CD4-positive, alpha-beta T cell (primary cell): ENCODE results near the gene TMSB15C. TPM values are rescaled to one million over a fixed set of nuclear protein-coding genes. Genes with fewer than 3 reads are reported as not detected.
"Not testable (repeated sequence)": the region's sequence is repeated elsewhere in the genome, so short reads cannot be mapped to it uniquely, and the experiment has no call there.

Experiments used
- ATAC-seq: fragments of 200-7000 bp; cut with Tn5 transposase; one replicate; pipeline ENCODE4 v1.10.0; 2022; ENCODE audit warnings: mild to moderate bottlenecking; ENCODE audit not compliant: poor library complexity
- CTCF ChIA-PET: fragments of 350-600 bp; sonication (Branson Sonifier 250); formaldehyde crosslinking; loops from one replicate; lab custom pipeline; 2021; ENCODE audit warnings: antibody characterized with exemption, inconsistent platforms; lab: Charles Lee
- POLR2A ChIA-PET: fragments of 350-600 bp; sonication (Branson Sonifier 250); formaldehyde crosslinking; loops from one replicate; lab custom pipeline; 2021; ENCODE audit warnings: antibody characterized with exemption, inconsistent platforms; lab: Charles Lee
- DNase-seq, 14 experiments: peaks; one replicate each; pipeline ENCODE4 v3.0.0-alpha.2; 2013 to 2020; ENCODE audit warnings: mixed read lengths in 2 of 14
- H3K27ac ChIP-seq, 2 donors: one replicate each; pipeline versions ENCODE4 v1.5.1 to v1.7.0; 2013; ENCODE audit warnings: low read length in 2 of 2, low read depth in 1 of 2, mild to moderate bottlenecking in 1 of 2
- H3K27me3 ChIP-seq, 2 experiments: 1 replicate in 1 of 2; 2 replicates in 1 of 2; pipeline versions ENCODE4 v1.6.1 to v1.7.0; 2013; ENCODE audit warnings: low read length in 2 of 2, control low read depth in 1 of 2, mild to moderate bottlenecking in 1 of 2, moderate library complexity in 1 of 2; ENCODE audit not compliant: insufficient read depth in 2 of 2, control insufficient read depth in 1 of 2
- H3K36me3 ChIP-seq: one replicate; pipeline ENCODE4 v1.6.1; 2013; ENCODE audit warnings: low read length, control low read depth; ENCODE audit not compliant: insufficient read depth
- H3K4me1 ChIP-seq: one replicate; pipeline ENCODE4 v1.6.1; 2013; ENCODE audit warnings: low read length, control low read depth; ENCODE audit not compliant: insufficient read depth
- H3K4me3 ChIP-seq: one replicate; pipeline ENCODE4 v1.5.1; 2013; ENCODE audit warnings: mild to moderate bottlenecking, low read length, moderate library complexity
- H3K9me3 ChIP-seq, 2 experiments: 1 replicate in 1 of 2; 2 replicates in 1 of 2; pipeline versions ENCODE4 v1.6.1 to v1.7.0; 2013; ENCODE audit warnings: low read length in 2 of 2, mild to moderate bottlenecking in 2 of 2, control low read depth in 1 of 2, moderate library complexity in 1 of 2; ENCODE audit not compliant: control insufficient read depth in 1 of 2, insufficient read depth in 1 of 2
- H3K27ac Mint-ChIP-seq: one replicate; pipeline ENCODE4 v1.8.0; 2020; ENCODE audit warnings: mixed read lengths
- H3K27me3 Mint-ChIP-seq: one replicate; pipeline ENCODE4 v1.8.0; 2021; ENCODE audit warnings: mixed read lengths
- H3K36me3 Mint-ChIP-seq: one replicate; pipeline ENCODE4 v1.8.0; 2021; ENCODE audit warnings: low read depth, mixed read lengths
- H3K4me1 Mint-ChIP-seq: one replicate; pipeline ENCODE4 v1.8.0; 2021; ENCODE audit warnings: low read depth, mixed read lengths
- H3K4me3 Mint-ChIP-seq: one replicate; pipeline ENCODE4 v1.8.0; 2020; ENCODE audit warnings: mild to moderate bottlenecking, mixed read lengths
- H3K9me3 Mint-ChIP-seq: one replicate; pipeline ENCODE4 v1.8.0; 2020; ENCODE audit warnings: mixed read lengths
- intact Hi-C, 2 experiments: fragments of 100-400 bp; cut with DNase I in 1 of 2; cut with micrococcal nuclease in 1 of 2; formaldehyde crosslinking; loops; one replicate each; pipeline versions ENCODE4 v1.15.1 to v1.9.0; 2023 to 2025; cut with DNase I, micrococcal nuclease
- polyA plus RNA-seq, 2 donors: library from polyadenylated mRNA; unstranded; fragments of 120-200 nt; gene quantifications; one replicate each; pipeline ENCODE4 v1.2.1, GENCODE V29; 2013
- total RNA-seq, 174 experiments: library from RNA in 2 of 174; stranded (reverse) in 2 of 174; gene quantifications; one replicate each; pipeline ENCODE4 v1.2.3 and lab custom pipeline; 2021 to 2026
- TF ChIP-seq, protein P1 (sequence below): fragments of 200-600 bp; IDR thresholded peaks from one replicate; pipeline ENCODE4 v1.8.0; 2022; ENCODE audit warnings: antibody characterized with exemption, mild to moderate bottlenecking

TMSB15C gene
- total RNA-seq: 1 to 10 TPM; 3.7 to 4.1 TPM
- 3.6 TPM for polyA plus RNA-seq (2013, experiment 1 of 2)
- polyA plus RNA-seq (2013, experiment 2 of 2): 3.3 TPM
- total RNA-seq (lab: John Stamatoyannopoulos, UW): 0 to 0.44 (median 0.09) reads per million in 172 experiments

DNA sequence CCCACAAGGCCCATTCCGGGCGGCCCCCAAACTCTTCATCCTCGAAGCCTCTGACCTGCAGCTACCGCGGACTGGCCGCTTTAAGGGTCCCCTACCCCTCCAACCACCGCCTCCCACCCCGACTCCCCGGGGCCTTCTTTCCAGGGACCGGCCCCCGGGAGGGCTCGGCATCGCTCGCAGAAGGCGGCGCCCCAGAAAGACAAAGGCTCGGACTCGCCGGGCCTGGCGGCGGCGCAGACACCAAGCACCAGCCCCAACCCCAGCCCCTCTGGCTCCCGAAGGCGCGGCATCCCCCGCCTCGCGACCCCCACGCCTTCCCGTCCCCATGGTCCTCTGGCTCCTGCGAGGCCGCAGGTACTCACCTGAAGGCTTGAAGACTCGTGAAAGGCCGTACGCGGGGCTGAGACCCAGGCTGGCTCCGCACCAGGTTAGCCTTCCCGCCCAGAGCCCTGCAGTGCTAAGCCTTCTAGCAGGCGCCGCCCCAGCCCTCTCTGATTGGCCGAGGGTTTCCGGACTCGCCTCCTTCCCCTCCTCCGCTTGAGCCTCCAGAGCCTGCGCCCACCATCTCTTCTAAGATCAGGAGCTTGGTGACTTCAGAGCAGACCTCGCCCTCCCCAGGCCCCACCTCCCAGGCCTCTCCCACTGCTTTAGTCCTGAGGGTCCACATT is at the start of gene TMSB15C:
Gene TMSB15C, minus strand, starts transcription at position 459 of the 668 bp plus-strand sequence.
- H3K36me3 ChIP-seq, H3K9me3 ChIP-seq, H3K4me1 ChIP-seq, H3K27ac Mint-ChIP-seq, H3K36me3 Mint-ChIP-seq, POLR2A ChIA-PET, H3K4me3 ChIP-seq, intact Hi-C loops, CTCF ChIA-PET, H3K27me3 Mint-ChIP-seq, DNase-seq, H3K4me1 Mint-ChIP-seq, H3K27ac ChIP-seq, H3K4me3 Mint-ChIP-seq, H3K9me3 Mint-ChIP-seq, H3K27me3 ChIP-seq: not testable (repeated sequence)
- peak; percentile 99 for ATAC-seq

DNA sequence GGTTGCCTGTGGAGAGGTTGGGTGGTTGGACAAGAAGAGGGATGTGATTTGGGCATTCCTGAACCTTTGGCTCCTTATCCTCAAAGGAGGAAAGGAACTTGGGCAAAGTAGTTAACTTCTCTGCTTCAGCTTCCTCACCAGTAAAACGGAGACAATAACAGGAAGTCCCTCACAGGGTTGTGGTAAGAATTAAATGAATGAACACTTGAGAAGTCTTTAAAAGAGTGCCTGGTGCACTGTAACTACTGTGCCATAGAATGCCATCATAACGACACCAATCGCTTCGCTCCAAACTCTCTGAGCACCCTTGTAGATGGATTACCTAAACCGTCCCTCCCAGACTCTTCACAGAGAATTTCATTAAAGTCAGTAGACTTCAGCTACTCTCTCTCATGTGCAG is 46.8 kb upstream of the TMSB15C start:
- DNase-seq: peak in 3 of 14 experiments; percentile 16 to 31 (median 23)
- peak overlapping the region; percentile 89 for H3K27ac Mint-ChIP-seq

DNA sequence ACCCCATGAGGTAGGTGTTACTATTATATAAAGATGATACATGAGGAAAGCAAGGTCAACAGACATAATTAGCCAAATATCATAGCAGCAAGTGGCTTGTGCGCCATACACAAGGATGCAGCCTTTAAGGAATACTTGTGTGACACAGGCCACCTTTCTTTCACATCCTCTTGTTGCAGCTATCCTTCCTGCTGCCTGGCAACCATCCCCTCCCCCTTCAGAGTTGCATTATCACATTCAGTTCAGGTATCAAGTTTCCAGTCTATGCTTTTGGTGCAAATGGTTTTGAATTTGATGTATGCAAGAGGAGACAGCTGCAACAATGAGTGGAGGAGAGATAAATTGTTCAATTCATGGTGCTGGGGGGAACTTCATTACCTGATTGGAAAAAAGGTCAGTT is 42.7 kb upstream of the TMSB15C start:
- intact Hi-C loops: no loop called here
- DNase-seq (no peak), ATAC-seq (no peak)
- Mint-ChIP-seq H3K27ac (no peak overlapping the region), H3K4me1 (peaks cover 20% of the 10 kb centered on the region), H3K36me3 (peaks cover 12% of the 10 kb centered on the region), H3K4me3 (no peak overlapping the region), H3K27me3 (no peaks in the 10 kb centered on the region), H3K9me3 (no peaks in the 10 kb centered on the region)
- POLR2A ChIA-PET: no interaction called here
- Histone ChIP-seq H3K9me3 (no peaks in the 10 kb centered on the region), H3K27ac (no peak overlapping the region), H3K36me3 (no peaks in the 10 kb centered on the region), H3K27me3 (no peaks in the 10 kb centered on the region), H3K4me1 (peaks cover 16% of the 10 kb centered on the region), H3K4me3 (no peak overlapping the region)
- CTCF ChIA-PET: no interaction called here
- TF ChIP-seq, protein P1, sequence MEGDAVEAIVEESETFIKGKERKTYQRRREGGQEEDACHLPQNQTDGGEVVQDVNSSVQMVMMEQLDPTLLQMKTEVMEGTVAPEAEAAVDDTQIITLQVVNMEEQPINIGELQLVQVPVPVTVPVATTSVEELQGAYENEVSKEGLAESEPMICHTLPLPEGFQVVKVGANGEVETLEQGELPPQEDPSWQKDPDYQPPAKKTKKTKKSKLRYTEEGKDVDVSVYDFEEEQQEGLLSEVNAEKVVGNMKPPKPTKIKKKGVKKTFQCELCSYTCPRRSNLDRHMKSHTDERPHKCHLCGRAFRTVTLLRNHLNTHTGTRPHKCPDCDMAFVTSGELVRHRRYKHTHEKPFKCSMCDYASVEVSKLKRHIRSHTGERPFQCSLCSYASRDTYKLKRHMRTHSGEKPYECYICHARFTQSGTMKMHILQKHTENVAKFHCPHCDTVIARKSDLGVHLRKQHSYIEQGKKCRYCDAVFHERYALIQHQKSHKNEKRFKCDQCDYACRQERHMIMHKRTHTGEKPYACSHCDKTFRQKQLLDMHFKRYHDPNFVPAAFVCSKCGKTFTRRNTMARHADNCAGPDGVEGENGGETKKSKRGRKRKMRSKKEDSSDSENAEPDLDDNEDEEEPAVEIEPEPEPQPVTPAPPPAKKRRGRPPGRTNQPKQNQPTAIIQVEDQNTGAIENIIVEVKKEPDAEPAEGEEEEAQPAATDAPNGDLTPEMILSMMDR: no peak

More for the DNA sequence above, 46.8 kb upstream of the TMSB15C start:
- intact Hi-C loops: no loop called here
- Histone ChIP-seq H3K36me3 (peaks cover 8% of the 10 kb centered on the region), H3K4me3 (no peak overlapping the region), H3K27me3 (no peaks in the 10 kb centered on the region), H3K4me1 (peaks cover 12% of the 10 kb centered on the region), H3K27ac (no peak overlapping the region), H3K9me3 (no peaks in the 10 kb centered on the region)
- Mint-ChIP-seq H3K9me3 (no peaks in the 10 kb centered on the region), H3K4me1 (peaks cover 28% of the 10 kb centered on the region), H3K36me3 (peaks cover 32% of the 10 kb centered on the region), H3K27me3 (no peaks in the 10 kb centered on the region), H3K4me3 (peak overlapping the region; percentile 16)
- ChIA-PET POLR2A (interaction anchor here (1.0 to 2.6 kb wide), 4 partner anchors 10 to 204 kb away, joined by 3 to 14 read pairs (median 7); partner anchors contain the start of genes SLC25A53 and ZCCHC18), CTCF (interaction anchor here (1.4 kb wide), 1 partner anchor 10 kb away, joined by 4 read pairs; no protein-coding TSS in a partner anchor)
- TF ChIP-seq, protein P1: no peak
- ATAC-seq: peak; percentile 93
